ENCODE results near the gene MYL9.

DNA sequence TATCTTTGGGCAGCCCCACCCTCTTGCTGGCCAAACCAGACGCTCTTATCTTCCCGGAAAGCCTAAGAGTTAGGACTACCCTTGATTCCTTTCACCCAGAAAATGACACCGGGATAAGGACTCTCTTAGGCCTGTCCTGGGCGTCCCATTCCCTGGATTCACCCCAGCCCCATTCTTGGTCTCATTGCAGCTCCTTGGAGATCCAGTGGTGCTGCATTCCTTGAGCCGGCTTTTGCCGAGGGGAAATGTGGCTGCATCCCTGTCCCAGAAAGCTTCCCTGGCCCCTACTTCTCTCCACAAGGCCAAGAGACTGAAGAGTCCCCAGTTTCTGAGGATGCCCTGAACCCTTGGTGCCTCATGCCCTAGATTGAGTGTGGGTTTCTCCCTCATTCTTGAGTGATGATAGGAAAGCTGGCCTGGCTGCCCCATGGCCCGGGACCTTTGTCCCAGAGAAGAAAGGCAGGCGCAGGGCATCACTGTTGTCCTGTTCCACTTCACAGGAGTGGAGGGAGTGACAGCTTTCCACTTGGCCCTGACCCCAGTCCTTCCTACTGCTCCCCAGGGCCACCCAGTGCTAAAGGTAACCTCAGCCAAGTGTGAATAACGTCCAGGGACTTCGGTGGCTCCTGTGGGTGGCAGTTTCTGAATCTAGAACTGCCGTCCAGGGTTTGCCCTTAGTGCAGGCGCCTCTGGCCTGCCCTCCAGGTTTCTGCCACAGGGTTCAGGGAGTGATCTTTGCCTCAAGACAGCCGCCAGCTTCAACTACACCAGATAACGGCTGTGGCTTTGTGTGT, 42.7 kb upstream of the MYL9 start:
- TF ChIP-seq EGR1 (IDR thresholded peaks at IDR 0.05; ENCODE audit: low read depth) (no peak), POLR2A (IDR thresholded peaks at IDR 0.05; ENCODE audit: borderline replicate concordance, extremely low read depth, insufficient read depth, insufficient read length) (no peak)

Measured in HCT116 (cell line).